Pancreas (tissue), 10 donors: ENCODE measurements around the gene GTPBP8. TPM values are rescaled to one million over a fixed set of nuclear protein-coding genes. Genes with fewer than 3 reads are reported as not detected.

Experiments
- ATAC-seq, 4 donors: fragments of 200-7000 bp; cut with Tn5 transposase; one replicate each; pipeline versions ENCODE4 v1.8.0 to v1.9.1; 2020; ENCODE audit warnings: mild to moderate bottlenecking in 4 of 4, moderate library complexity in 4 of 4
- DNase-seq, 6 donors: peaks; one replicate each; pipeline ENCODE4 v3.0.0-alpha.2; 2020
- FAIRE-seq: peaks from 2 replicates; lab custom pipeline; 2012; peaks lifted over from hg19 to GRCh38; lab: Jason Lieb, UNC
- H3K27ac ChIP-seq, 4 donors: fragments of 200-600 bp; sonication (generic); 1 replicate in 3 of 4; 2 replicates in 1 of 4; pipeline versions ENCODE4 v1.5.0 to v1.8.0; 2020
- H3K27me3 ChIP-seq, 4 donors: fragments of 200-600 bp; one replicate each; pipeline ENCODE4 v1.8.0; 2021
- H3K36me3 ChIP-seq, 3 donors: fragments of 200-600 bp; sonication (generic) in 1 of 3; one replicate each; pipeline versions ENCODE4 v1.5.0 to v1.8.0; 2020 to 2021
- H3K4me1 ChIP-seq, 3 donors: fragments of 200-600 bp; one replicate each; pipeline ENCODE4 v1.8.0; 2021
- H3K4me3 ChIP-seq, 4 donors: fragments of 200-600 bp; sonication (generic) in 2 of 4; one replicate each; pipeline versions ENCODE4 v1.5.0 to v1.8.0; 2020 to 2021
- H3K9me3 ChIP-seq, 4 donors: fragments of 200-600 bp; one replicate each; pipeline ENCODE4 v1.8.0; 2021
- CTCF ChIP-seq, 4 donors: fragments of 200-600 bp; sonication (generic) in 3 of 4; IDR thresholded peaks; one replicate each; pipeline versions ENCODE4 v1.5.0 to v1.8.0; 2021; ENCODE audit warnings: antibody characterized with exemption in 4 of 4
- WGBS, 2 donors: extraction: QIAGEN DNeasy Blood & Tissue Kit; methylation state at CpG; one replicate each; pipeline ENCODE4 v1.1.7; 2013; 5-methylcytosine and 5-hydroxymethylcytosine counted together
- intact Hi-C, 3 donors: fragments of 100-400 bp; cut with DNase I; formaldehyde crosslinking; loops; one replicate each; pipeline versions ENCODE4 v1.11.1 to v1.14.2; 2022
- polyA plus RNA-seq, 2 donors: library from polyadenylated mRNA; stranded (reverse); fragments of 200-250 nt; gene quantifications; one replicate each; pipeline ENCODE4 v1.2.3, GENCODE V29; 2013
- total RNA-seq, 6 donors: library from RNA; stranded (reverse); fragmentation: NEBNext Ultra II Directional in 4 of 6; extraction: Animal tissue kit (Norgen Biotek cat#: 25700) in 4 of 6; gene quantifications; one replicate each; pipeline versions ENCODE4 v1.2.1 to v1.2.4, GENCODE V29; 2021 to 2023
- donor health status: healthy with polysubstance abuse.
- donor health status: DM: no; HTN: no; CAD: no; lungs with moderate emphysema.
- donor health status: DM: no; HTN: no; CAD: no.
- donor health status: control.
- donor health status: control.
- donor health status: Bipolar disorder and iron deficiency.
- donor health status: DM: yes; HTN: yes; CAD: no.
- donor health status: DM: no; HTN: no; CAD: no.
- donor health status: DM: no; HTN: no; CAD: no.
- donor health status: DM: yes; HTN: yes; CAD: no.

The GTPBP8 gene
- total and polyA plus RNA-seq, 8 donors: 3.6 to 14.0 (median 7.5) TPM

GRCh38 chr3:113034011-113034410, 43.2 kb downstream of the GTPBP8 start:
- no peak for TF ChIP-seq CTCF (IDR thresholded peaks at IDR 0.05)
- ATAC-seq (no peak), FAIRE-seq (no peak), DNase-seq (no peak)
- H3K36me3 ChIP-seq: no peaks in the 10 kb centered on the region
- no peaks in the 10 kb centered on the region for H3K27me3 ChIP-seq
- WGBS, 2 donors: 63 to 77% methylated on average over 2 of the region's 2 CpGs
- no peaks in the 10 kb centered on the region for H3K4me1 ChIP-seq
- intact Hi-C loops: no loop called here
- no peaks in the 10 kb centered on the region for H3K9me3 ChIP-seq
- H3K27ac ChIP-seq: no peak overlapping the region
- H3K4me3 ChIP-seq: no peak overlapping the region

- intact Hi-C loops: no loop called here
- peak in 2 of 6 donors; percentile 6 to 37 for DNase-seq
- Histone ChIP-seq H3K9me3 (no peaks in the 10 kb centered on the region), H3K4me3 (no peak overlapping the region), H3K27me3 (no peaks in the 10 kb centered on the region), H3K27ac (no peak overlapping the region), H3K4me1 (no peaks in the 10 kb centered on the region), H3K36me3 (no peaks in the 10 kb centered on the region)
- TF ChIP-seq CTCF (IDR thresholded peaks at IDR 0.05): peak; percentile 57 to 76 (median 68)
- no peak for FAIRE-seq
- WGBS, 2 donors: 55 to 62% methylated on average over 6 of the region's 6 CpGs
- peak; percentile 64 to 96 (median 91) for ATAC-seq
These were observed 44.7 kb downstream of the GTPBP8 start for GRCh38 chr3:113035387-113035982.

GRCh38 chr3:113038328-113038727, 47.5 kb downstream of the GTPBP8 start:
- DNase-seq: no peak
- no peaks in the 10 kb centered on the region for H3K4me1 ChIP-seq
- no peak for FAIRE-seq
- ATAC-seq: no peak
- no peaks in the 10 kb centered on the region for H3K9me3 ChIP-seq
- H3K27me3 ChIP-seq: no peaks in the 10 kb centered on the region
- no peaks in the 10 kb centered on the region for H3K36me3 ChIP-seq
- H3K4me3 ChIP-seq: no peak overlapping the region
- no peak for TF ChIP-seq CTCF (IDR thresholded peaks at IDR 0.05)
- no peak overlapping the region for H3K27ac ChIP-seq
- WGBS, 2 donors: 94 to 95% methylated on average over 2 of the region's 2 CpGs
- intact Hi-C loops: no loop called here

GRCh38 chr3:113039546-113039945, 48.8 kb downstream of the GTPBP8 start:
- no peak for TF ChIP-seq CTCF (IDR thresholded peaks at IDR 0.05)
- FAIRE-seq: no peak
- H3K27me3 ChIP-seq: no peaks in the 10 kb centered on the region
- intact Hi-C loops: no loop called here
- WGBS, 2 donors: 84 to 96% methylated on average over 5 of the region's 5 CpGs
- no peaks in the 10 kb centered on the region for H3K4me1 ChIP-seq
- no peaks in the 10 kb centered on the region for H3K9me3 ChIP-seq
- no peak overlapping the region for H3K4me3 ChIP-seq
- no peak overlapping the region for H3K27ac ChIP-seq
- no peaks in the 10 kb centered on the region for H3K36me3 ChIP-seq
- no peak for DNase-seq
- no peak for ATAC-seq

GRCh38 chr3:113040231-113040630, 49.4 kb downstream of the GTPBP8 start:
- ATAC-seq (no peak), FAIRE-seq (no peak), DNase-seq (no peak)
- Histone ChIP-seq H3K27me3 (no peaks in the 10 kb centered on the region), H3K4me3 (no peak overlapping the region), H3K4me1 (no peaks in the 10 kb centered on the region), H3K36me3 (no peaks in the 10 kb centered on the region), H3K9me3 (no peaks in the 10 kb centered on the region), H3K27ac (no peak overlapping the region)
- 77 to 83% methylated on average over 4 of the region's 4 CpGs for WGBS, 2 donors
- TF ChIP-seq CTCF (IDR thresholded peaks at IDR 0.05): no peak
- intact Hi-C loops: no loop called here
